ENCODE data around the gene MCRIP2.
A peak's percentile ranks its signal among the peaks of the same experiment; 100 is the strongest.

MCRIP2 gene

GRCh38 chr16:679814-680624, 38.4 kb downstream of the MCRIP2 start, which contains the start of gene STUB1:
STUB1 (plus strand) TSS chr16:680410; CDS start chr16:680526, 116 bp downstream.
- peak; percentile 84 to 85 for DNase-seq (ENCODE audit: low read depth in 1 of 2, low spot score in 1 of 2)
- peak; percentile 76 for TF ChIP-seq GABPA (IDR thresholded peaks at IDR 0.05; ENCODE audit: low read depth)
- no peak for TF ChIP-seq SPI1 (IDR thresholded peaks at IDR 0.05; ENCODE audit: borderline replicate concordance, low read depth)
- no peak for TF ChIP-seq CTCF (IDR thresholded peaks at IDR 0.05; ENCODE audit: insufficient read depth, low read length)
- peak; percentile 34 for TF ChIP-seq POLR2AphosphoS5 (IDR thresholded peaks at IDR 0.05; ENCODE audit: low read depth)
- no peaks in the 10 kb centered on the region for H3K27me3 ChIP-seq (ENCODE audit: insufficient read depth, poor library complexity, severe bottlenecking)

DNA sequence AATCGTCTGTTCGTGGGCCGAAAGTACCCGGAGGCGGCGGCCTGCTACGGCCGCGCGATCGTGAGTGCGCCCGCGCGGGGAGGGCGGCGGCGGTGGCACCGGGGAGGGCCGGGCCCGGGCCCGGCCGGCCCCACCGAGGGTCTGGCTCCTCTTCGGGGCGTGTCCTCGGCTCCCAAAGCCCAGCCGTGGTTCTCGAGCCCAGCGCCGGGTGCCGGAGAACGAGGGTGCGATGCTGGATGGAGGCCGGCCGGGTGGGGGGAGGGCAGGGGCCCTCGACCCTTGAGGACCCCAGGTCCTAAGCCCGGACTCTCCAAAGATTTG, 39.0 kb downstream of the MCRIP2 start:
- Histone ChIP-seq H3K27me3 (ENCODE audit: insufficient read depth, poor library complexity, severe bottlenecking) (no peaks in the 10 kb centered on the region), H3K27ac (replicated peaks) (peak overlapping the region; percentile 86), H3K4me3 (replicated peaks; ENCODE audit: insufficient read depth, low read length) (peak overlapping the region; percentile 62)
- no peak for TF ChIP-seq GABPA (IDR thresholded peaks at IDR 0.05; ENCODE audit: low read depth)
- DNase-seq (ENCODE audit: low read depth in 1 of 2, low spot score in 1 of 2): no peak

More at GRCh38 chr16:679814-680624, 38.4 kb downstream of the MCRIP2 start, which contains the start of gene STUB1:
- H3K27ac ChIP-seq (replicated peaks): peak within 1 kb of the TSS; percentile 86
- peak within 1 kb of the TSS; percentile 62 for H3K4me3 ChIP-seq (replicated peaks; ENCODE audit: insufficient read depth, low read length)

- TF ChIP-seq POLR2AphosphoS5 (IDR thresholded peaks at IDR 0.05; ENCODE audit: low read depth) (peak; percentile 36; the same call in 1 of the 2 replicates), GABPA (IDR thresholded peaks at IDR 0.05; ENCODE audit: low read depth) (no peak), SPI1 (IDR thresholded peaks at IDR 0.05; ENCODE audit: borderline replicate concordance, low read depth) (no peak), CTCF (IDR thresholded peaks at IDR 0.05; ENCODE audit: insufficient read depth, low read length) (peak; percentile 13)
- TF ChIP-seq, protein P1, sequence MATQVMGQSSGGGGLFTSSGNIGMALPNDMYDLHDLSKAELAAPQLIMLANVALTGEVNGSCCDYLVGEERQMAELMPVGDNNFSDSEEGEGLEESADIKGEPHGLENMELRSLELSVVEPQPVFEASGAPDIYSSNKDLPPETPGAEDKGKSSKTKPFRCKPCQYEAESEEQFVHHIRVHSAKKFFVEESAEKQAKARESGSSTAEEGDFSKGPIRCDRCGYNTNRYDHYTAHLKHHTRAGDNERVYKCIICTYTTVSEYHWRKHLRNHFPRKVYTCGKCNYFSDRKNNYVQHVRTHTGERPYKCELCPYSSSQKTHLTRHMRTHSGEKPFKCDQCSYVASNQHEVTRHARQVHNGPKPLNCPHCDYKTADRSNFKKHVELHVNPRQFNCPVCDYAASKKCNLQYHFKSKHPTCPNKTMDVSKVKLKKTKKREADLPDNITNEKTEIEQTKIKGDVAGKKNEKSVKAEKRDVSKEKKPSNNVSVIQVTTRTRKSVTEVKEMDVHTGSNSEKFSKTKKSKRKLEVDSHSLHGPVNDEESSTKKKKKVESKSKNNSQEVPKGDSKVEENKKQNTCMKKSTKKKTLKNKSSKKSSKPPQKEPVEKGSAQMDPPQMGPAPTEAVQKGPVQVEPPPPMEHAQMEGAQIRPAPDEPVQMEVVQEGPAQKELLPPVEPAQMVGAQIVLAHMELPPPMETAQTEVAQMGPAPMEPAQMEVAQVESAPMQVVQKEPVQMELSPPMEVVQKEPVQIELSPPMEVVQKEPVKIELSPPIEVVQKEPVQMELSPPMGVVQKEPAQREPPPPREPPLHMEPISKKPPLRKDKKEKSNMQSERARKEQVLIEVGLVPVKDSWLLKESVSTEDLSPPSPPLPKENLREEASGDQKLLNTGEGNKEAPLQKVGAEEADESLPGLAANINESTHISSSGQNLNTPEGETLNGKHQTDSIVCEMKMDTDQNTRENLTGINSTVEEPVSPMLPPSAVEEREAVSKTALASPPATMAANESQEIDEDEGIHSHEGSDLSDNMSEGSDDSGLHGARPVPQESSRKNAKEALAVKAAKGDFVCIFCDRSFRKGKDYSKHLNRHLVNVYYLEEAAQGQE (IDR thresholded peaks at IDR 0.05; ENCODE audit: insufficient replicate concordance, low read depth): no peak
- H3K4me3 ChIP-seq (replicated peaks; ENCODE audit: insufficient read depth, low read length): peak overlapping the region; percentile 62
- peak in 1 of 2 experiments; percentile 62 for DNase-seq (ENCODE audit: low read depth in 1 of 2, low spot score in 1 of 2)
- H3K27ac ChIP-seq (replicated peaks): peak overlapping the region; percentile 86
- no peaks in the 10 kb centered on the region for H3K27me3 ChIP-seq (ENCODE audit: insufficient read depth, poor library complexity, severe bottlenecking)
Measured at GRCh38 chr16:680967-681745, 39.5 kb downstream of the MCRIP2 start.

- Histone ChIP-seq H3K27me3 (ENCODE audit: insufficient read depth, poor library complexity, severe bottlenecking) (no peaks in the 10 kb centered on the region), H3K27ac (replicated peaks) (no peak overlapping the region), H3K4me3 (replicated peaks; ENCODE audit: insufficient read depth, low read length) (peak overlapping the region; percentile 62)
- DNase-seq (ENCODE audit: low read depth in 1 of 2, low spot score in 1 of 2): no peak
- TF ChIP-seq POLR2AphosphoS5 (IDR thresholded peaks at IDR 0.05; ENCODE audit: low read depth) (no peak), GABPA (IDR thresholded peaks at IDR 0.05; ENCODE audit: low read depth) (no peak), SPI1 (IDR thresholded peaks at IDR 0.05; ENCODE audit: borderline replicate concordance, low read depth) (no peak), CTCF (IDR thresholded peaks at IDR 0.05; ENCODE audit: insufficient read depth, low read length) (no peak)
- TF ChIP-seq, protein P1 (IDR thresholded peaks at IDR 0.05; ENCODE audit: insufficient replicate concordance, low read depth): no peak
Measured at GRCh38 chr16:681746-682427, 40.3 kb downstream of the MCRIP2 start.

All from HL-60 (cell line).